GM13976 (cell line): ENCODE measurements around the gene POLDIP3.

Experiments
- DNase-seq: peaks from one replicate; pipeline ENCODE4 v3.0.0; 2012; ENCODE audit warnings: low spot score
- in situ Hi-C: fragments of 300-500 bp; cut with MboI; formaldehyde crosslinking; loops from one replicate; pipeline ENCODE4 v1.12.0; 2022; ENCODE audit warnings: low sequenced_read_pairs, mixed read lengths, inconsistent platforms; ENCODE audit not compliant: unreplicated experiment
- TF ChIP-seq, protein P1 (sequence below): IDR thresholded peaks from 2 replicates; pipeline ENCODE4 v1.5.1; 2012; ENCODE audit warnings: borderline replicate concordance, mild to moderate bottlenecking; ENCODE audit not compliant: insufficient read depth; ENCODE audit errors: extremely low read depth, missing control alignments, control extremely low read depth

Gene POLDIP3, protein sequence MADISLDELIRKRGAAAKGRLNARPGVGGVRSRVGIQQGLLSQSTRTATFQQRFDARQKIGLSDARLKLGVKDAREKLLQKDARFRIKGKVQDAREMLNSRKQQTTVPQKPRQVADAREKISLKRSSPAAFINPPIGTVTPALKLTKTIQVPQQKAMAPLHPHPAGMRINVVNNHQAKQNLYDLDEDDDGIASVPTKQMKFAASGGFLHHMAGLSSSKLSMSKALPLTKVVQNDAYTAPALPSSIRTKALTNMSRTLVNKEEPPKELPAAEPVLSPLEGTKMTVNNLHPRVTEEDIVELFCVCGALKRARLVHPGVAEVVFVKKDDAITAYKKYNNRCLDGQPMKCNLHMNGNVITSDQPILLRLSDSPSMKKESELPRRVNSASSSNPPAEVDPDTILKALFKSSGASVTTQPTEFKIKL

DNA sequence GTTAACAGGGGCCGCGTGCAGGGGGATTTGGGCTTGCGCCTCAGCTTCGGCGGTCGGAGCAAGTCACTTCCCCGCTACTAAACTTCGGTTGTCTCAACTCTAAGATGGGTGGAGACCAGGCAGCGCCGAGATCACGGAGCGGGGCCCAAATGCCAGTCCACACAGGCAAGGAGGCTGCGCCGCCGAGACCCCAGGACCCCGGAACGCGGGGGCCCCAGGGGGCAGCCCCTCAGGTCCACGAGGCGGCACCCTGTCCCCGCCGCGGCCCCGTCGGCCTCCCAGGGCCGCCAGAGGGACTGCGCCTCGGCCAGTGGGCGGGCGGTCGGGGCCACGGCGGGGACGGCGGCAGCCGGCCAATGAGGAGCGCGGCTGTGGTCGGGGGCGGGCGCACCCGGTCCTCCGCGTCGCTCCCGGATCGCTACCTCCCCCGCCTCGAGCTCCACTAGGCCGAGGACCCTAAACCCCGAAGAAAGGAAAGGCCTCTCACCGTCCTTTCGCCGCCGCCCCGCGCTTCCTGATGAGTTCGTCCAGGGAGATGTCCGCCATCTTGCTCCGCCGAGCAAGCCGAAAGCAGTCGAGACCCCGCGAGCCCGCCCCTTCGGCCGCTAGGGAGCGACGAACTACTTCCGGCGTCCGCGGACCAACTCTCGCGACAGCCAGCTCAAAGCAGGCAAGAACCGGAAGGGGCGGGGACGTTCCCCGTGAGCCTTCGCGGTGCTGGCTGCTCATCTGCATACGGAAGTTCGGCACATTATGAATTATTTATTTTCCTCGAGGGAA, at the start of gene POLDIP3:
Gene POLDIP3 (minus strand): TSS at position 572 of the 780 bp plus-strand sequence. CDS start 26 bp downstream, at position 546.
- in situ Hi-C loops, result no loop called here
- TF ChIP-seq, protein P1, sequence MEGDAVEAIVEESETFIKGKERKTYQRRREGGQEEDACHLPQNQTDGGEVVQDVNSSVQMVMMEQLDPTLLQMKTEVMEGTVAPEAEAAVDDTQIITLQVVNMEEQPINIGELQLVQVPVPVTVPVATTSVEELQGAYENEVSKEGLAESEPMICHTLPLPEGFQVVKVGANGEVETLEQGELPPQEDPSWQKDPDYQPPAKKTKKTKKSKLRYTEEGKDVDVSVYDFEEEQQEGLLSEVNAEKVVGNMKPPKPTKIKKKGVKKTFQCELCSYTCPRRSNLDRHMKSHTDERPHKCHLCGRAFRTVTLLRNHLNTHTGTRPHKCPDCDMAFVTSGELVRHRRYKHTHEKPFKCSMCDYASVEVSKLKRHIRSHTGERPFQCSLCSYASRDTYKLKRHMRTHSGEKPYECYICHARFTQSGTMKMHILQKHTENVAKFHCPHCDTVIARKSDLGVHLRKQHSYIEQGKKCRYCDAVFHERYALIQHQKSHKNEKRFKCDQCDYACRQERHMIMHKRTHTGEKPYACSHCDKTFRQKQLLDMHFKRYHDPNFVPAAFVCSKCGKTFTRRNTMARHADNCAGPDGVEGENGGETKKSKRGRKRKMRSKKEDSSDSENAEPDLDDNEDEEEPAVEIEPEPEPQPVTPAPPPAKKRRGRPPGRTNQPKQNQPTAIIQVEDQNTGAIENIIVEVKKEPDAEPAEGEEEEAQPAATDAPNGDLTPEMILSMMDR, result peak; percentile 9
- DNase-seq, result peak; percentile 98

DNA sequence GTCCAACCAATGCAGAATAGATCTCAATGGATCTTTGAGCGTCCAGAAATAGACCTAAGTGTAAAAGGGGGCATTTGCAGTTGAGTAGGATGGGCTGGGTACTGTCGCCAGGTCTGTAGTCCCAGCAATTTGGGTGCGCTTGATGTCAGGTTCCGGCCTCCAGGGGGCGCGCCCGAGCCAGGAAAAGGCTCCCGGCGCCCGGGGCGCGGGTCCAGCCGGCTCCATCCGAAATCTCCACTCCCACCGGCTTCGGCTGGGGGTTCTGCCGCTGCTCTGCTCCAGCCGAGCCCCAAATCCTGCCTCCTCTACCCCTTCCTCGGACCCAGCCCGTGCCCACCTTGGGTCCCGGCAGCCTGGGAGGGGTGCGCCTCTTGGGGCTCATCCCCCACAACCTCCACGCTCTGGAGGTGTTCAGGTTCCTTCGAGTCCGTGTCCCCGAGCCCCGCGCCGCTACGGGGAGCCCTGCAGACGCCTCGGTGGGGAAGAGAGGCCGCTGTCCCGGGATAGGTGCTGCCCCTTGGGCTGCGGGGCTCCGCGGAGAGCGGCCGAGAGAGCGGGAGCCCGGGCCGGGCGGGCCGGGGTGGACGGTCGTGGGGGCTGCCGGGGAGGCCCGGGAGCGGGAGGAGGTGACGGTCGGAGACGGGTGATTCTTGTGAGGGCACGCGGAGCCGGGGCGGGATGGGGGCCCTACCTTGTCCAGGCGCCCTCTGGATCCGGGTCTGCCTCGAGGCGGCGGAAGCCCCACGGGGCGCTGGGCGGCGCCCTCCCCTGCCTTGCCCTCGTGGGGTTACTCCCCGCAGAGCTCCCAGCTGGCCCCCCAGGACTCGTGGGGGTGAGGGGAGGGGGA, 47.5 kb upstream of the POLDIP3 start:
- in situ Hi-C loops, result loop anchor here (25.0 kb wide), 1 partner anchor 375 kb away; no protein-coding TSS in a partner anchor
- peak; percentile 91 for DNase-seq
- TF ChIP-seq, protein P1, result peak; percentile 77

DNA sequence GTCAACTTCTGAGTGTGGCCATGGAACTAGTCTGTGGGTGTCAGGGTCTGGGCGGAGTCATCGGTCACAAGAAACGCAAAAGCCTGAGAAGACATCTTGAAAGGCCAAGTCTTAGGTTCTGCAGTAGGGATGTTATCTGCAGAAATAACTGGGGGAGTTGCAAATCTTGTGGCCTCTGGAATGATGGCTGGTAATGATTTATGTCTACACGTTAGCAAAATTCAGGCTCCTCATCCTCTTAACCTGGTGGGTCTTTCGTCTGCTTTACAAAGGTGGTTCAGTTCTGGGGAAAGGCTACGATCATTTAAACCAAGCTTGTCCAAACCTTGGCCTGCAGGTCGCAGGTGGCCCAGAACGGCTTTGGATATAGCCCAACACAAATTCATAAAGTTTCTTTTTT, 41.9 kb upstream of the POLDIP3 start:
- DNase-seq, result no peak
- TF ChIP-seq, protein P1, result no peak
- in situ Hi-C loops, result loop anchor here (25.0 kb wide), 1 partner anchor 381 kb away; no protein-coding TSS in a partner anchor

DNA sequence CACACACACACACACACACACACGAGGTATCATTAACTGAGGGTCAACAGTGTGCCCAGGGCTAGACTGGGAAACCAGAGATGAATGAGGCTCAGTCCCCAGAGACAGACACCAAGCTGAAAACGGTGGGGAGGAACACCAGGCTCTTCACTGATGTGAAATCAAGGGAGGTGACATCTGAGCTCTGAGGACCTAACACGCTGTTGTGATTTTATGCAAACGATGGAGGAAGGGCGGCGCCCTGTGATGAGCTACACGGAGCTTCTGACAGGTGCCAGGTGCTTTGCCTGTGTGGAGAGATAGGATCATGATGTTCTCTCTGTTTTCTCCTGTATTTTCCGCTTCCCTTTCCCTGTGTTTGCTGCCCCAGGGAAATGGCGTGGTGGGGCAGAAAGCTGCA, 41.0 kb upstream of the POLDIP3 start:
- TF ChIP-seq, protein P1, result no peak
- peak; percentile 68 for DNase-seq
- in situ Hi-C loops, result loop anchor here (25.0 kb wide), 1 partner anchor 382 kb away; no protein-coding TSS in a partner anchor

DNA sequence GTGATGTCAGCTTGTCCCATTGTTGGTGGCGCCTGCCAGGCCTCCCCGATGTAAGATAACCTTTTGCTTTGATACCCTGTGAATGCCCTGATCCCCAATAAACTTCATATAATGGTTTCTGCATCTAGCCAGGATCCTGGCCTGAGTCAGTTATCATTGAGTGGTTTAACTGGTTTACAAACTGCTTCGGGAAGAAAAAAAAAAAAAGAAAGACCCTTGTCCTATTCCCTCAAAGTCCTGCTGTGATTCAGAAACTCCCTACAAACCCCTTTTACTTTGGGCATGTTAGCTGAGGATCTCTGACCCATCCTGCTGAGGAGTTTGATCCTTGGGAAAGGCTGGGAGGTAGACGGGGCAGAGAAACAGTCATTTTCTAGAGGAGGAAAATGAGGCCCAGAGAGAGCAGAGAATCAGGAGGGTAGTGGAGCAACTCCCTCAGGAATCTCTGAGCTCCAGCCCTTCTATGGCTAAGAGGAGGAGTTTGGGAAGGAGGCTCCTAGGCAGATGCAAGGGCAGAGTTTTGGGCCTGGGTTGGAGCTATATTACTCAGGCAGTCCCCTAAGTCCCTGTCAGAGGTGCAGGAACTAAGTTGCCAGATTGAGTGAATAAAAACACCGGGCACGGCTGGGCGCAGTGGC, 39.9 kb upstream of the POLDIP3 start:
- TF ChIP-seq, protein P1, result no peak
- DNase-seq, result no peak
- in situ Hi-C loops, result loop anchor here (25.0 kb wide), 1 partner anchor 383 kb away; no protein-coding TSS in a partner anchor
